ENCODE data around the gene LAMA2.

Gene LAMA2

DNA sequence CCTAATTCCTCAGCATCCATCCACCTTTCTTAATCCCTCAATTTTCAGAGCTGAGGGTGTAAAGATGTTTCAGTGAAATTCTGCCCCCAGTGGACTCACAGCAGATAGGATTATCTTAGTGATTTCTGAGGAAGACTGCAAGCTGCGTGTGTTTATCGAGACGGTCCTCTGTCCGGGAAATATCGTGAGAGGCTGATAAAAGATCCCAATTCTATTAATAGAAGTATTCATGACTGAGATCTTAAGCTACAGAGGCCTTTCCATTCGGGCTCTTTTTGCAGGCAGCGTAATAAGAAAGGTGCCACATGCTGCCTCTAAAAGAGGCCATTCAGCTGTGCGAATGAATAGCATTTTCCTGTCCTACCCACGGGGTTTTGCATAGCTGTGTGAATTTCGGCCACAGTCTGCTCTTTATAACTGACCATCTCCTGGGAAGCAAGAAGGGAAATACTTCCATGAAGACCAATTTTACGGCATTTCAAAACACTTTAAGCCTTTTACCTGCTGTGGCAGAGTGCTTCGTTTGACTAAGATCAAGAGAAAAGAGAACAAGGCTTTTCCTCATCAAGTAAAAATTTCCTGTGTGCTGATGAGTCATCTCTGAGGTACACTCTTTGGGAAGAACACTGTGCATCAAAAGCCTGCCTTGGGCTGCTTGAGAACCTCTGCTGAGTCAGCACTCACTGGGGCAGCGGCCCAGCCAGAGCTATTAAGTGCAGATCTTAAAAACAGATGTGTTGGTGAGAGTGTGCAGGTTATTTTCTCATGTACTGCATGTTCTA, 618.2 kb downstream of the LAMA2 start:
- intact Hi-C loops (cut with DNase I) = no loop called here
- peak in 39 of 42 donors; percentile 34 to 85 (median 54) for DNase-seq

DNA sequence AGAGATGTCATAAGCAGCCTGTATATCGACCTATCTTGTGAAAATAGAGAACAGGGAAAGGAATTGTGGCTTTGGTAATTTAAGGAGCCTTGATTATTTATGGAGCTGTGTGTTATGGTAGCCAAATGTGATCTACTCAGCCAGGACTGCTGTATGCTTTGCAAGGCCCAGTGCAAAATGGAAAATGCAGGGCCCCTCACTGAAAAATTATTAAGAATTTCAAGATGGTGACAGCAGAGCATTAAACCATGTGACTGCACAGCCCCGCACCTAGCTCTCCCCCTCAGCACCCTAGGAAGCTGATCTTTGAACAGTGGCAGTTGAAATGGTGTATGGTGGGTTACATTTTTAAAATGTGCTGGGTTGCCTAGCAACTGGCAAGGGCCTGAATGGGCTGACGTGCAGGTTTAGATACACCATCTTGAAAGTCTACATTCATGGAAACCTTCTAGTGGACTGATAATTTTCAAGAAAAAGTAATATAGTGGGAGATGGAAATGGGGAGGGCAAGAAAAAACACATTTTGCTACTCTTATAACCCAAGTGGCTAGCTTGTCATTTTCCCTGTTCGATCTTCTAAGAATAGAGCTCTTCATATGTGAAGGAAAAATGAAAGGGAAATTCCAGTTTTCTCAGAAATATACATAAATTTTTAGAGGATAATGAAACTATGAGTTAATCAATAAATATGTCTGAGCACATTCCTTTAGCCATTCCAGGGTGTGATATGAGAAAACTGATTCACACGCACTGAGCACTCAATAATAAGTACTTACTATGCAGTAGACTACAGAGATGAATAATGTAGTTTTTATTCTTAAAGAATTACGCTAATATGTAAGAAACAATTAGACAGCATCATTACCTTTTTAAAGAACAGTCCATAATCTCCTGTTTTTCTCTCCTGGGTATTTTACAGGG, 619.1 kb downstream of the LAMA2 start:
- intact Hi-C loops (cut with DNase I) = no loop called here
- peak in 1 of 42 donors; percentile 16 for DNase-seq

- DNase-seq = peak in 4 of 42 donors; percentile 17 to 58 (median 34)
- intact Hi-C loops (cut with DNase I) = no loop called here
Measured at GRCh38 chr6:129504456-129504855, 621.5 kb downstream of the LAMA2 start.

- DNase-seq = no peak
- intact Hi-C loops (cut with DNase I) = no loop called here
Measured at GRCh38 chr6:129507059-129507807, 624.3 kb downstream of the LAMA2 start.

DNA sequence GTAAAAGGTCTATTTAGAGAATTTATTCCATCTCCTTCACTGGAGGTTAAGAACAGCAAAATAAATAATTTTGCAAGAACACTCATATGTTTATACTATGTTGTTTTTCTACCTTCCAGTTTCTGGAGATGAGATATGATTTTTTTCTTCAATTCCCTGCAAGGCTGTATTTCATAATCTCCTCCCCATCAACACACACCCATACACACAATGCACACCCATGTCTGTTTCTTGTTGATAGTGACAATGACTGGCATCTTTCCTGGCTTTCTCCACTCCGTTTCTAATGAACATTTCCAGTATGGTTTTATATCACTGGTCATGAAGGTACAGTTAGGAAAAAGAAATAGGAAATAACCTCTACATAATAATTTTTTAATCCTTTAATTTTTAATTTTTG, 624.9 kb downstream of the LAMA2 start:
- no peak for DNase-seq
- intact Hi-C loops (cut with DNase I) = no loop called here

GRCh38 chr6:129508477-129509145, 625.7 kb downstream of the LAMA2 start:
- intact Hi-C loops (cut with DNase I) = no loop called here
- no peak for DNase-seq

DNA sequence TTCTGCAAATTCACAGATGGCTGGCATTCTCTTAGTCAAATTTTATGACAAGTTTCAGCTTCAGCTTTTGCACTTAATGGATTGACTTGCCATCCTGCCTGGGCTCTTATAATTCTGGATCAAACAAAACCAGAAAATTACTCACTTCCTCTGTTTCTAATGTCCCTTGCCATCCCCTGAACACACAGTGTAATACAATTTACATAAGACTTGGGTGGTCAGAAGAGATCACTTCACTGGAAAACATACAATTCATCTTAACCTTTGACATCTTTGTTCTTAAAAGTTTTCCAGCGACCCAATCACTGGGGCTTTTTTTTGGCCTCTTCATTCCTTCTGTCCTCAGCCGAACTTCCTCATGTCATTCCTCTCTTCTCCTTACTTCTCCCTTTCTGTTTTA, 628.0 kb downstream of the LAMA2 start:
- no peak for DNase-seq
- intact Hi-C loops (cut with DNase I) = no loop called here

DNA sequence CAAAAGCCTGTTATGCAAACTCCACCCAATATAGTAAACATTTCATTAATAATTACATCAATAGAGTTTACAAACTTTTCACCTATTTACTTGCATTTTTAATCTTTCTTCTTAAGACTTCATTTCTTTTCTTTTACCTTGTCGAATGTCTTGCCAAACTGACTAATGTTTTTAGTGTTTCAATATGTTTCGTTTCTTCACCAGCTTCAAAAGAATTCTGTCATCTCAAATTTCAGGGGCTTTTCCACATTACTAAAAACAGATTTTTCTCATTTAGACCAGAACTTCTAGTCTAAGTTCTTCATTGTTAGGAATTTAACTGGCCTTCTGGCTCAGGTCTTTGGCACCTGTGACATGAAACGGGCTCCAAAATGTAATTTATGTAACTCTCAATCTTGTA, 630.5 kb downstream of the LAMA2 start:
- no peak for DNase-seq
- intact Hi-C loops (cut with DNase I) = no loop called here

DNA sequence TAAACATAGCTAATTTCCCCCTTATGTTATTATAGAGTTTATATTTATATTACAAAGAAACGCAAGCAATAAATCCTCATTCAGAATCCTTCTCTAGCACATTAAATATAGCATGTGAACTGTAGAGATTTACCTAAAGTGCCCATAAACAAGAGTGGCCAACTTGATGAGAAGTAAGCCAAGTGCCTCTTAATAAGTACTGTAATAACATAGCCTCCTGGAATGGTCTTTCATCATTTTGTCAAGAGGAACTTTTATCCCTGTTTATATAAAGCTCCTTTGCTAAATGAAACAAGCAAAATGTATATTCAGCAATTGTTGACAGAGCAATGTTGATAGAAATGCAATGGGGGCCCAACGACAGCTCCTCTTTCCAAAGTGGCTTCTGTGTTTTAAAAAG, 632.1 kb downstream of the LAMA2 start:
- intact Hi-C loops (cut with DNase I) = no loop called here
- no peak for DNase-seq

DNA sequence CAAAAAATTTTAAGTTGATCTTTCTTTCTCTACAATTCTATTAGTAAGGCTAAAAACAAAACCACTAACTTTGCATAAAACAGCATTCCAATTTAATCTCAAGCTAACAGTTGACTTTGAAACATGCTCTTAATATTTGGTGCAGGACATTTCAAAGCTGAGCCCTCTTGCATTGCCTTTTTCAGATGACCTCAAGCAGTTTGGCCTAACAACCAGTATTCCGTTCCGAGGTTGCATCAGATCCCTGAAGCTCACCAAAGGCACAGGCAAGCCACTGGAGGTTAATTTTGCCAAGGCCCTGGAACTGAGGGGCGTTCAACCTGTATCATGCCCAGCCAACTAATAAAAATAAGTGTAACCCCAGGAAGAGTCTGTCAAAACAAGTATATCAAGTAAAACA, 633.1 kb downstream of the LAMA2 start:
- DNase-seq = no peak
- intact Hi-C loops (cut with DNase I) = no loop called here

GRCh38 chr6:129516787-129517186, 633.8 kb downstream of the LAMA2 start:
- intact Hi-C loops (cut with DNase I) = no loop called here
- no peak for DNase-seq

DNA sequence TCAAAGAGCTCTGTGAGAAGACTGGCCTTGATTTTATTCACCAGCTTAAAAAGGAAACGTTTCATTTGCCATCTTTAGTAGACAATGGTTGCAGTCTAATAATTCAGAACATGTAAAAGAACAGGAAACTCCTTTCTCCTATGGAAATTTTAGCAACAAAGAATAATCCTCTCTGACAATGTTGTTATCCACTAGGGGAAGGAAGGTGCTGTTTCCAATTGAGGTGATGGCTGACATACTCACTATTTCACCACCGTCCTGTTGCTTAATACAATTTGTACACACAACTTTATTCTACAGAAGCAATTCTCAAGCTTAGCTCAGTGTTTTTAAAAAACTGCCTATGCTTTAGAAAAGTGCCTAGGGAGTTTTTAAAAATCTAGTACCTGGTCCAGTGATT, 634.4 kb downstream of the LAMA2 start:
- no peak for DNase-seq
- intact Hi-C loops (cut with DNase I) = no loop called here

GRCh38 chr6:129519750-129520149, 636.8 kb downstream of the LAMA2 start:
- intact Hi-C loops (cut with DNase I) = no loop called here

GRCh38 chr6:129521946-129522345, 639.0 kb downstream of the LAMA2 start:
- no peak for DNase-seq
- intact Hi-C loops (cut with DNase I) = no loop called here

More at GRCh38 chr6:129519750-129520149, 636.8 kb downstream of the LAMA2 start:
- no peak for DNase-seq

GRCh38 chr6:129523816-129524215, 640.9 kb downstream of the LAMA2 start:
- no peak for DNase-seq
- intact Hi-C loops (cut with DNase I) = no loop called here

DNA sequence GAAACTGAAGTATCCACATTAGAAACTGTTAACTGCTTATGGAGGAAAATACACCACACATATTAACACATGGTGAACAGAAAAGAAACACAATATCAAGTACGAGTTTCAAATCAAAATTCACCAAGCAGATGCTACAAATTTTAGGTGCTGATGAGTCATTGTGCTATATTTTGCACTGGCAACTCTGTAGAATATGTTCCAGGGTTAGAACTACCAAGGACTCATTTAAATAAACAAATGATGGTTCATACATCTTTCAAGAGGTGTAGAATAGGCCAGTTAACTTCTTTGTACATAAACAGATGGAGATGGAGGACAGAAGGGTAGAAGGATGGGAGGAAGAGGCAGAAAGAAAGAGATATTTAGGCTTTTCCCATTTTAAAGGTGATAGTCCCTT, 642.1 kb downstream of the LAMA2 start:
- no peak for DNase-seq
- intact Hi-C loops (cut with DNase I) = no loop called here

DNA sequence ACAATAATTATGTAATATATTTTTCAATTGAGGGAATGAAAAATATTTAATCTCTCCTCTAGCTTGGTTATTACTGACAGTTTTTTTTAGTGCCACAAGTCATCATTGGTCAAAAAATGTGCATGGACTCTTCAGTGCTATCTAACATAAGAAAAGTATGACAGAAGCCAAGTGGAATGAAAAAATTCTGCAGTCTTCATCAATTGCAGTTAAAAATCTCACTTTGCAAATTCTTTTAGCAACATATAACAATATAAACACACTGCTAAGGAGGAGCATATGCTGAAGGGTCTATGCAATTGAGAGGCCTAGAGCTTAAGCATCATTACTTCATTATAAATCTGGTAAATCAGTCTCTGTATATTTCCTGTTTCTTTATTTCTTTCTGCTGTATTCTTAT, 652.0 kb downstream of the LAMA2 start:
- DNase-seq = no peak
- intact Hi-C loops (cut with DNase I) = no loop called here

DNA sequence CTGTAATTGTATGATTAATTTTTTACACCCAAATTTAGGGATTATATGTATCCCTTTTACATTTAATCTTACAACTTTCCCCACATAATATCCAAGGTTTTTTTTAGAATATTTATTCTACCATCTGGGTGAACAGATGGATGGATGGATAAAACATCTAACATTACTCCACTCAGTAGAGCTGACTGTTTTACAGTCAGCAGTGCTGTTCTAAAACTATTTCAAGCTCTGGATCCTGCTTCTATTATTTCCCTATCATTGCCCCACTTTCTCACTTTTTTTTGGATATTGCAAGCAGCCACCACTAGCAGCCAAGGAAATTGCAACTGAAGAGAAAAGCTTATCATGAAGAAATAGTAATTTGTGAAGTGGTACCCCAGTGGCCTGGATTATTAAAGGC, 653.3 kb downstream of the LAMA2 start:
- intact Hi-C loops (cut with DNase I) = no loop called here
- DNase-seq = no peak

DNA sequence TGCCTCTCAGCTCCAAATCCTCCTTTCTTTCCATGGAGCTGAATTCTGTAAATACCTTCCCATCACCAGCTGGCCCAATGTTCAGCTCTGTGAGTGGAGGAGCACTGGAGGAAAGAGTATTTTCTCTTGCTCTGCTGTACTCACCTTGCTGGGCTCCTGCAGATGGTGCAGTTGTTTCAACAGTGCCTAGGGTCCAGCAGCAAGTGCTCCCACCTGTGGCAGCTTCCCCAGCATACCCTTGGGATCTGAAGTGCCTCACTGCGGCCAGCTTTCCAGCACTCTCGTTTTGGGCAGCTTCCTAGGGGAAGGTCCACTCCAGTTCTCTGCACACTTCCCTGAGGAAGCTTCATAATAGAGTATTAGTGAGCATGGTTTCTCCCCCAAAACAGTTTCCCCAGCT, 656.1 kb downstream of the LAMA2 start:
- intact Hi-C loops (cut with DNase I) = no loop called here
- DNase-seq = no peak
